ENCODE results near the gene LCTL.
"Not testable (repeated sequence)": the region's sequence is repeated elsewhere in the genome, so short reads cannot be mapped to it uniquely, and the experiment has no call there.

LCTL gene

GRCh38 chr15:66591322-66591862, 25.6 kb upstream of the LCTL start:
- DNase-seq: no peak

GRCh38 chr15:66590435-66590834, 24.6 kb upstream of the LCTL start:
- DNase-seq: no peak

GRCh38 chr15:66589429-66589828, 23.6 kb upstream of the LCTL start:
- DNase-seq: not testable (repeated sequence)

GRCh38 chr15:66588971-66589370, 23.2 kb upstream of the LCTL start:
- DNase-seq: no peak

GRCh38 chr15:66588537-66588936, 22.7 kb upstream of the LCTL start:
- DNase-seq: no peak

GRCh38 chr15:66587749-66588148, 22.0 kb upstream of the LCTL start:
- DNase-seq: no peak

- no peak for DNase-seq
Observed at GRCh38 chr15:66587020-66587419, 21.2 kb upstream of the LCTL start.

- DNase-seq: no peak
Observed at GRCh38 chr15:66586155-66586976, 20.6 kb upstream of the LCTL start.

- no peak for DNase-seq
Observed at GRCh38 chr15:66581972-66582537, 16.3 kb upstream of the LCTL start.

GRCh38 chr15:66580643-66581042, 14.8 kb upstream of the LCTL start:
- DNase-seq: no peak

- DNase-seq: no peak
Observed at GRCh38 chr15:66578286-66578875, 12.6 kb upstream of the LCTL start.

GRCh38 chr15:66574596-66574950, 8.8 kb upstream of the LCTL start:
- DNase-seq: no peak

- no peak for DNase-seq
Observed at GRCh38 chr15:66573719-66574595, 8.2 kb upstream of the LCTL start.

- no peak for DNase-seq
Observed at GRCh38 chr15:66573348-66573718, 7.5 kb upstream of the LCTL start.

- no peak for DNase-seq
Observed at GRCh38 chr15:66572146-66572545, 6.3 kb upstream of the LCTL start.

- no peak for DNase-seq
Observed at GRCh38 chr15:66570842-66571478, 5.2 kb upstream of the LCTL start.

GRCh38 chr15:66570327-66570726, 4.5 kb upstream of the LCTL start:
- no peak for DNase-seq

- no peak for DNase-seq
Observed at GRCh38 chr15:66569461-66570137, 3.8 kb upstream of the LCTL start.

GRCh38 chr15:66567897-66568296, 2.1 kb upstream of the LCTL start:
- DNase-seq: no peak

- DNase-seq: peak; percentile 43
Observed at GRCh38 chr15:66566963-66567531, 1.2 kb upstream of the LCTL start.

GRCh38 chr15:66565141-66565641, 607 bp downstream of the LCTL start:
- no peak for DNase-seq

All from 8988T (cell line).